Smooth muscle cell (in vitro differentiated cells): ENCODE measurements around the gene MINDY2. TPM values are rescaled to one million over a fixed set of nuclear protein-coding genes. Genes with fewer than 3 reads are reported as not detected.

ENCODE experiments used
- DNase-seq: peaks from one replicate; lab custom pipeline; 2025; ENCODE audit not compliant: unreplicated experiment; lab: John Stamatoyannopoulos, UW
- H2AFZ ChIP-seq: fragments of 200-600 bp; sonication (generic); 2 replicates; pipeline ENCODE4 v1.6.0; 2016; ENCODE audit warnings: antibody characterized with exemption, low read depth, mild to moderate bottlenecking
- H3F3A ChIP-seq: fragments of 200-600 bp; sonication (generic); 2 replicates; pipeline ENCODE4 v1.6.0; 2017; ENCODE audit warnings: antibody characterized with exemption, low read depth
- H3K27ac ChIP-seq: fragments of 200-600 bp; sonication (generic); 2 replicates; pipeline ENCODE4 v1.5.1; 2016; ENCODE audit warnings: low read depth, mild to moderate bottlenecking
- H3K27me3 ChIP-seq: fragments of 200-600 bp; sonication (generic); 2 replicates; pipeline ENCODE4 v1.6.1; 2016; ENCODE audit warnings: low read depth, mild to moderate bottlenecking
- H3K36me3 ChIP-seq: fragments of 200-600 bp; sonication (generic); 2 replicates; pipeline ENCODE4 v1.5.1; 2016; ENCODE audit warnings: low read depth
- H3K4me1 ChIP-seq: fragments of 200-600 bp; sonication (generic); 2 replicates; pipeline ENCODE4 v1.5.1; 2016; ENCODE audit warnings: low read depth
- H3K4me2 ChIP-seq: fragments of 200-600 bp; sonication (generic); 2 replicates; pipeline ENCODE4 v1.6.0; 2016; ENCODE audit warnings: mild to moderate bottlenecking
- H3K4me3 ChIP-seq: fragments of 200-600 bp; sonication (generic); 2 replicates; pipeline ENCODE4 v1.5.1; 2016; ENCODE audit warnings: mild to moderate bottlenecking
- H3K79me2 ChIP-seq: fragments of 200-600 bp; sonication (generic); 2 replicates; pipeline ENCODE4 v1.6.0; 2016; ENCODE audit warnings: low read depth, mild to moderate bottlenecking
- H3K9ac ChIP-seq: fragments of 200-600 bp; sonication (generic); 2 replicates; pipeline ENCODE4 v1.6.0; 2016; ENCODE audit warnings: low read depth
- H3K9me3 ChIP-seq: fragments of 200-600 bp; sonication (generic); replicated peaks from 2 replicates; pipeline ENCODE4 v1.5.1; 2016; ENCODE audit warnings: low read depth
- H4K20me1 ChIP-seq: fragments of 200-600 bp; sonication (generic); 2 replicates; pipeline ENCODE4 v1.6.0; 2016; ENCODE audit warnings: low read depth
- CTCF ChIP-seq: fragments of 200-600 bp; sonication (generic); IDR thresholded peaks from 2 replicates; pipeline ENCODE4 v1.5.1; 2017; ENCODE audit warnings: borderline replicate concordance, mild to moderate bottlenecking, antibody characterized with exemption; ENCODE audit not compliant: insufficient read depth, poor library complexity, severe bottlenecking
- WGBS: methylation state at CpG from one replicate; pipeline ENCODE4 v1.1.7; 2016; ENCODE audit warnings: low lambda C conversion rate; 5-methylcytosine and 5-hydroxymethylcytosine counted together
- polyA plus RNA-seq: library from polyadenylated mRNA; unstranded; fragments of >200 nt; fragmentation: Nextera tagmentation; extraction: Ambion mirVana; gene quantifications from 2 replicates; pipeline ENCODE4 v1.2.1, GENCODE V29; 2016
- small RNA-seq: library from RNA; depleted of rRNA; stranded (forward); fragments of <200 nt; gene quantifications from one replicate; pipeline ENCODE3, GENCODE V24; 2014
- total RNA-seq: library from RNA; depleted of rRNA; stranded (reverse); fragments of >200 nt; gene quantifications from 2 replicates; pipeline ENCODE4 v1.2.3, GENCODE V29; 2014

MINDY2 gene
- total and polyA plus RNA-seq, 2 experiments from 2014 or later, result 21.2 to 28.0 TPM

- Histone ChIP-seq H3K9ac (no peak overlapping the region), H3K79me2 (peaks cover 45% of the 10 kb centered on the region), H3F3A (no peaks in the 10 kb centered on the region), H3K4me1 (no peaks in the 10 kb centered on the region), H4K20me1 (peaks cover 66% of the 10 kb centered on the region), H2AFZ (no peak overlapping the region), H3K9me3 (no peaks in the 10 kb centered on the region), H3K27ac (no peak overlapping the region), H3K4me3 (no peak overlapping the region), H3K36me3 (peaks cover 21% of the 10 kb centered on the region), H3K27me3 (no peaks in the 10 kb centered on the region), H3K4me2 (no peak overlapping the region)
- 89% methylated on average over 6 of the region's 6 CpGs for WGBS
- TF ChIP-seq CTCF, result no peak
- DNase-seq, result no peak
These were observed 137.6 kb downstream of the MINDY2 start for GRCh38 chr15:58908550-58909309.

GRCh38 chr15:58909616-58910015 lies 138.5 kb downstream of the MINDY2 start:
- DNase-seq, result no peak
- no peak overlapping the region for H3K9ac ChIP-seq
- H3F3A ChIP-seq, result no peaks in the 10 kb centered on the region
- H3K4me2 ChIP-seq, result no peak overlapping the region
- H3K27me3 ChIP-seq, result no peaks in the 10 kb centered on the region
- no peak overlapping the region for H3K27ac ChIP-seq
- WGBS, result 83% methylated on average over 1 of the region's 1 CpG
- no peak overlapping the region for H2AFZ ChIP-seq
- TF ChIP-seq CTCF, result no peak
- peaks cover 61% of the 10 kb centered on the region for H4K20me1 ChIP-seq
- H3K4me1 ChIP-seq, result no peaks in the 10 kb centered on the region
- no peaks in the 10 kb centered on the region for H3K9me3 ChIP-seq
- no peak overlapping the region for H3K4me3 ChIP-seq
- H3K79me2 ChIP-seq, result peaks cover 46% of the 10 kb centered on the region
- H3K36me3 ChIP-seq, result peaks cover 21% of the 10 kb centered on the region

- peaks cover 62% of the 10 kb centered on the region for H4K20me1 ChIP-seq
- no peaks in the 10 kb centered on the region for H3K9me3 ChIP-seq
- H3K79me2 ChIP-seq, result peaks cover 41% of the 10 kb centered on the region
- H3K4me1 ChIP-seq, result no peaks in the 10 kb centered on the region
- H3K4me2 ChIP-seq, result no peak overlapping the region
- WGBS, result 94% methylated on average over 4 of the region's 4 CpGs
- H3K4me3 ChIP-seq, result no peak overlapping the region
- no peak overlapping the region for H2AFZ ChIP-seq
- H3K27me3 ChIP-seq, result no peaks in the 10 kb centered on the region
- TF ChIP-seq CTCF, result no peak
- H3K36me3 ChIP-seq, result peaks cover 21% of the 10 kb centered on the region
- no peak for DNase-seq
- no peak overlapping the region for H3K27ac ChIP-seq
- H3F3A ChIP-seq, result no peaks in the 10 kb centered on the region
- H3K9ac ChIP-seq, result no peak overlapping the region
These were observed 139.4 kb downstream of the MINDY2 start for GRCh38 chr15:58910456-58910855.

Small RNA genes lying within 50 kb of the gene (small RNA-seq; reads per million reads assigned to genes)
- gene RF00012 (not detected), gene ZNF444P1 (not detected)

Other genes with a start within 250 kb of the MINDY2 start
- gene ADAM10, start 21.6 kb upstream of the MINDY2 start, total RNA-seq, result 200 and 239 TPM in 2 replicates
- gene ADAM10, start 21.6 kb upstream of the MINDY2 start, polyA plus RNA-seq, result 150 and 168 TPM in 2 replicates
- gene SLTM, start 162.4 kb downstream of the MINDY2 start, total RNA-seq, result 43.8 and 57.0 TPM in 2 replicates
- 56.8 and 74.1 TPM in 2 replicates for gene SLTM, start 162.4 kb downstream of the MINDY2 start, polyA plus RNA-seq
- 28.9 and 37.8 TPM in 2 replicates for gene RNF111, start 216.4 kb downstream of the MINDY2 start, total RNA-seq
- 15.3 and 17.0 TPM in 2 replicates for gene RNF111, start 216.4 kb downstream of the MINDY2 start, polyA plus RNA-seq